H9 (cell line): Measurements from ENCODE around the gene IKBKG. TPM values are rescaled to one million over a fixed set of nuclear protein-coding genes. Genes with fewer than 3 reads are reported as not detected.

Experiments used
- DNase-seq: peaks from one replicate; pipeline ENCODE4 v3.0.0-alpha.2; 2017
- H2AFZ ChIP-seq: one replicate; pipeline ENCODE4 v1.6.1; 2013; ENCODE audit warnings: mild to moderate bottlenecking, low read length, control low read depth, moderate library complexity
- H2AK5ac ChIP-seq: 2 replicates; pipeline ENCODE4 v1.6.1; 2013; ENCODE audit warnings: low read length, control low read depth, mixed read lengths; ENCODE audit not compliant: insufficient read length
- H2BK120ac ChIP-seq: one replicate; pipeline ENCODE4 v1.6.1; 2013; ENCODE audit warnings: low read depth, mild to moderate bottlenecking, low read length, control low read depth, inconsistent platforms; ENCODE audit not compliant: poor library complexity, severe bottlenecking
- H2BK12ac ChIP-seq: 2 replicates; pipeline ENCODE4 v1.6.1; 2013; ENCODE audit warnings: low read length, control low read depth, mixed read lengths, low read depth; ENCODE audit not compliant: insufficient read length
- H2BK15ac ChIP-seq: 2 replicates; pipeline ENCODE4 v1.6.1; 2013; ENCODE audit warnings: low read depth, low read length, control low read depth
- H2BK20ac ChIP-seq: one replicate; pipeline ENCODE4 v1.6.1; 2013; ENCODE audit warnings: low read depth, mild to moderate bottlenecking, low read length, control low read depth, inconsistent platforms; ENCODE audit not compliant: poor library complexity, severe bottlenecking
- H2BK5ac ChIP-seq: 2 replicates; pipeline ENCODE4 v1.6.1; 2013; ENCODE audit warnings: low read length, control low read depth, mixed read lengths; ENCODE audit not compliant: insufficient read length
- H3K14ac ChIP-seq: 2 replicates; pipeline ENCODE4 v1.6.1; 2013; ENCODE audit warnings: low read length, control low read depth; ENCODE audit not compliant: insufficient read depth
- H3K18ac ChIP-seq: 2 replicates; pipeline ENCODE4 v1.6.1; 2013; ENCODE audit warnings: low read depth, mild to moderate bottlenecking, mixed read lengths, low read length, control low read depth; ENCODE audit not compliant: insufficient read length
- H3K23ac ChIP-seq: 2 replicates; pipeline ENCODE4 v1.6.1; 2013; ENCODE audit warnings: low read length, control low read depth, mixed read lengths, low read depth; ENCODE audit not compliant: insufficient read length
- H3K23me2 ChIP-seq: 2 replicates; pipeline ENCODE4 v1.6.1; 2013; ENCODE audit warnings: low read depth, mild to moderate bottlenecking, mixed read lengths, low read length, control low read depth; ENCODE audit not compliant: insufficient read length, poor library complexity, severe bottlenecking
- H3K27ac ChIP-seq: 2 replicates; pipeline ENCODE4 v1.5.1; 2013; ENCODE audit warnings: low read length, control low read depth, mixed read lengths, low read depth; ENCODE audit not compliant: insufficient read length
- H3K27me3 ChIP-seq: 2 replicates; pipeline ENCODE4 v1.6.1; 2013; ENCODE audit warnings: low read length, control low read depth, inconsistent platforms; ENCODE audit not compliant: insufficient read depth
- H3K4ac ChIP-seq: 2 replicates; pipeline ENCODE4 v1.6.1; 2013; ENCODE audit warnings: low read depth, mild to moderate bottlenecking, control low read depth, inconsistent platforms, low read length, moderate library complexity
- H3K4me1 ChIP-seq: 2 replicates; pipeline ENCODE4 v1.6.1; 2013; ENCODE audit warnings: low read length, control low read depth, inconsistent platforms; ENCODE audit not compliant: insufficient read depth
- H3K4me2 ChIP-seq: 2 replicates; pipeline ENCODE4 v1.6.1; 2013; ENCODE audit warnings: low read length, control low read depth, mixed read lengths; ENCODE audit not compliant: insufficient read length, insufficient read depth
- H3K56ac ChIP-seq: 2 replicates; pipeline ENCODE4 v1.6.1; 2013; ENCODE audit warnings: low read depth, mild to moderate bottlenecking, mixed read lengths, low read length, control low read depth; ENCODE audit not compliant: insufficient read length
- H3K79me1 ChIP-seq: 2 replicates; pipeline ENCODE4 v1.6.1; 2013; ENCODE audit warnings: low read depth, mild to moderate bottlenecking, moderate library complexity, low read length, control low read depth, inconsistent platforms; ENCODE audit not compliant: insufficient read depth, poor library complexity, severe bottlenecking
- H3K79me2 ChIP-seq: 2 replicates; pipeline ENCODE4 v1.6.1; 2013; ENCODE audit warnings: low read length, control low read depth, inconsistent platforms; ENCODE audit not compliant: insufficient read depth
- H3K9ac ChIP-seq: 2 replicates; pipeline ENCODE4 v1.6.1; 2013; ENCODE audit warnings: low read length, control low read depth, mixed read lengths; ENCODE audit not compliant: insufficient read length; ENCODE audit errors: extremely low read depth
- H3K9me3 ChIP-seq: one replicate; pipeline ENCODE4 v1.6.1; 2013; ENCODE audit warnings: low read depth, low read length, inconsistent platforms; ENCODE audit not compliant: control insufficient read depth
- H3T11ph ChIP-seq: one replicate; pipeline ENCODE4 v1.6.1; 2013; ENCODE audit warnings: mild to moderate bottlenecking, low read length, control low read depth, inconsistent platforms
- H4K20me1 ChIP-seq: one replicate; pipeline ENCODE4 v1.6.1; 2013; ENCODE audit not compliant: control insufficient read depth, insufficient read length, insufficient read depth
- H4K5ac ChIP-seq: 2 replicates; pipeline ENCODE4 v1.6.1; 2013; ENCODE audit warnings: low read depth, mild to moderate bottlenecking, mixed read lengths, low read length, control low read depth; ENCODE audit not compliant: insufficient read length
- H4K8ac ChIP-seq: replicated peaks from 2 replicates; pipeline ENCODE4 v1.6.1; 2013; ENCODE audit warnings: low read length, control low read depth, mixed read lengths, low read depth; ENCODE audit not compliant: insufficient read length
- H4K91ac ChIP-seq: 2 replicates; pipeline ENCODE4 v1.6.1; 2013; ENCODE audit warnings: low read depth, mild to moderate bottlenecking, moderate library complexity, mixed read lengths, low read length, control low read depth; ENCODE audit not compliant: insufficient read length
- H3K27ac Mint-ChIP-seq, 3 experiments: 2 replicates in 2 of 3; 3 replicates in 1 of 3; pipeline ENCODE4 v1.8.0; 2020 to 2021; ENCODE audit warnings: mixed read lengths in 3 of 3, mild to moderate bottlenecking in 1 of 3, moderate library complexity in 1 of 3
- H3K27me3 Mint-ChIP-seq: 2 replicates; pipeline ENCODE4 v1.8.0; 2021; ENCODE audit warnings: low read depth, mild to moderate bottlenecking, moderate library complexity, mixed read lengths
- H3K36me3 Mint-ChIP-seq, 3 experiments: 2 replicates in 2 of 3; 3 replicates in 1 of 3; pipeline ENCODE4 v1.8.0; 2020 to 2021; ENCODE audit warnings: low read depth in 3 of 3, mixed read lengths in 3 of 3; ENCODE audit not compliant: insufficient read depth in 1 of 3
- H3K4me1 Mint-ChIP-seq, 2 experiments: 2 replicates each; pipeline ENCODE4 v1.8.0; 2020; ENCODE audit warnings: mixed read lengths in 2 of 2
- H3K4me3 Mint-ChIP-seq, 2 experiments: 2 replicates in 1 of 2; 3 replicates in 1 of 2; pipeline ENCODE4 v1.8.0; 2020 to 2021; ENCODE audit warnings: mild to moderate bottlenecking in 2 of 2, mixed read lengths in 2 of 2, moderate library complexity in 1 of 2
- H3K9me3 Mint-ChIP-seq, 2 experiments: 2 replicates in 1 of 2; 3 replicates in 1 of 2; pipeline ENCODE4 v1.8.0; 2020; ENCODE audit warnings: mild to moderate bottlenecking in 2 of 2, mixed read lengths in 2 of 2, moderate library complexity in 1 of 2
- CTCF ChIP-seq: fragments of 200-600 bp; sonication (generic); conservative IDR thresholded peaks from 3 replicates; pipeline ENCODE4 v1.8.0; 2021; ENCODE audit warnings: antibody characterized with exemption, mild to moderate bottlenecking
- WGBS: extraction: QIAGEN DNeasy Blood & Tissue Kit; methylation state at CpG from one replicate; pipeline ENCODE4 v1.1.7; 2013; ENCODE audit warnings: missing lambda C conversion rate, low lambda C conversion rate, mixed read lengths; ENCODE audit not compliant: insufficient read length; ENCODE audit errors: extremely low coverage; 5-methylcytosine and 5-hydroxymethylcytosine counted together
- total RNA-seq: library from RNA; stranded (reverse); gene quantifications from 2 replicates; pipeline ENCODE4 v1.2.1, GENCODE V29; 2021

The IKBKG gene
- total RNA-seq, 1 experiment from 2014 or later, result 17.8 TPM

- no peaks in the 10 kb centered on the region for H3K79me1 ChIP-seq
- H2AK5ac ChIP-seq, result no peak overlapping the region
- H3K9me3 ChIP-seq, result peaks cover 25% of the 10 kb centered on the region
- H3K36me3 Mint-ChIP-seq, result peaks cover 16 to 25% (median 18%) of the 10 kb centered on the region in 3 experiments
- no peak overlapping the region for H3K4me2 ChIP-seq
- H3K18ac ChIP-seq, result no peak overlapping the region
- no peak overlapping the region for H4K91ac ChIP-seq
- H3T11ph ChIP-seq, result no peak overlapping the region
- no peaks in the 10 kb centered on the region for H4K20me1 ChIP-seq
- no peak overlapping the region for H2AFZ ChIP-seq
- no peak overlapping the region for H2BK5ac ChIP-seq
- peaks cover 14 to 17% of the 10 kb centered on the region in 2 experiments for H3K4me1 Mint-ChIP-seq
- H3K79me2 ChIP-seq, result no peaks in the 10 kb centered on the region
- peaks cover 55 to 63% of the 10 kb centered on the region in 2 experiments for H3K9me3 Mint-ChIP-seq
- peaks cover 3% of the 10 kb centered on the region for H3K27me3 Mint-ChIP-seq
- no peak overlapping the region for H4K8ac ChIP-seq
- no peak for TF ChIP-seq CTCF
- no peak overlapping the region for H2BK20ac ChIP-seq
- no peaks in the 10 kb centered on the region for H3K27me3 ChIP-seq
- H4K5ac ChIP-seq, result no peak overlapping the region
- H3K9ac ChIP-seq, result no peak overlapping the region
- no CpG with 5 or more reads among the region's 2 CpGs for WGBS
- no peak overlapping the region for H3K23ac ChIP-seq
- H3K14ac ChIP-seq, result no peak overlapping the region
- H3K27ac ChIP-seq, result no peak overlapping the region
- H3K4ac ChIP-seq, result no peak overlapping the region
- H2BK15ac ChIP-seq, result no peak overlapping the region
- no peak overlapping the region for H3K56ac ChIP-seq
- peaks cover 15% of the 10 kb centered on the region for H3K23me2 ChIP-seq
- no peak overlapping the region for H2BK120ac ChIP-seq
- H3K27ac Mint-ChIP-seq, result no peak overlapping the region; a peak in 1 of 7 replicates
- DNase-seq, result no peak
- no peak overlapping the region for H3K4me3 Mint-ChIP-seq
- no peaks in the 10 kb centered on the region for H3K4me1 ChIP-seq
- no peak overlapping the region for H2BK12ac ChIP-seq
These were observed 33.7 kb upstream of the IKBKG start for GRCh38 chrX:154513716-154514115.
